HepG2 (cell line): ENCODE results near the gene DLX4. TPM values are rescaled to one million over a fixed set of nuclear protein-coding genes. Genes with fewer than 3 reads are reported as not detected.

Source experiments
- ELF3 ChIP-seq: IDR thresholded peaks from 2 replicates; pipeline ENCODE4 v1.6.1; 2016; ENCODE audit warnings: missing genetic modification reagents, missing compliant biosample characterization
- EZH2 ChIP-seq: conservative IDR thresholded peaks from 2 replicates; pipeline ENCODE4 v1.6.1; 2012; ENCODE audit warnings: mild to moderate bottlenecking, low read depth, low read length, moderate library complexity
- FOXC1 ChIP-seq: sonication (generic); formaldehyde crosslinking; IDR thresholded peaks from 2 replicates; pipeline ENCODE4 v1.8.0; 2022; ENCODE audit warnings: mild to moderate bottlenecking, missing genetic modification reagents, borderline replicate concordance
- GATAD2A ChIP-seq: IDR thresholded peaks from 2 replicates; pipeline ENCODE4 v1.6.1; 2016
- HNRNPLL ChIP-seq: fragments of 200-400 bp; formaldehyde crosslinking; IDR thresholded peaks from 2 replicates; pipeline ENCODE4 v1.6.1; 2017; ENCODE audit warnings: mild to moderate bottlenecking, low read depth, low read length; ENCODE audit not compliant: poor library complexity, severe bottlenecking
- MIER2 ChIP-seq: IDR thresholded peaks from 2 replicates; pipeline ENCODE4 v1.6.1; 2016; ENCODE audit warnings: missing biosample characterization, missing genetic modification reagents
- PLRG1 ChIP-seq: fragments of 450-650 bp; conservative IDR thresholded peaks from 2 replicates; pipeline ENCODE4 v1.6.1; 2016
- RFXAP ChIP-seq: sonication (generic); formaldehyde crosslinking; IDR thresholded peaks from 2 replicates; pipeline ENCODE4 v1.4.0; 2020; ENCODE audit warnings: missing genetic modification reagents, borderline replicate concordance
- SP2 ChIP-seq: sonication (generic); formaldehyde crosslinking; IDR thresholded peaks from 2 replicates; pipeline ENCODE4 v1.5.1; 2020; ENCODE audit warnings: mild to moderate bottlenecking, missing genetic modification reagents
- SRSF1 ChIP-seq: fragments of 200-400 bp; formaldehyde crosslinking; optimal IDR thresholded peaks from 2 replicates; pipeline ENCODE3; 2017; ENCODE audit warnings: mild to moderate bottlenecking, low read depth, low read length, moderate library complexity
- STAT5B ChIP-seq: sonication (generic); formaldehyde crosslinking; IDR thresholded peaks from 2 replicates; pipeline ENCODE4 v1.4.0; 2020; ENCODE audit warnings: missing genetic modification reagents
- TAF15 ChIP-seq: fragments of 200-400 bp; formaldehyde crosslinking; IDR thresholded peaks from one replicate; pipeline ENCODE4 v1.6.1; 2018; ENCODE audit warnings: mild to moderate bottlenecking, low read depth, low read length; ENCODE audit not compliant: poor library complexity, severe bottlenecking
- YEATS4 ChIP-seq: sonication (generic); formaldehyde crosslinking; IDR thresholded peaks from 2 replicates; pipeline ENCODE4 v1.4.0; 2020; ENCODE audit warnings: missing genetic modification reagents, borderline replicate concordance
- ZKSCAN1 ChIP-seq: fragments of 150-350 bp; IDR thresholded peaks from 2 replicates; pipeline ENCODE4 v1.6.1; 2014; ENCODE audit warnings: low read length
- ZNF251 ChIP-seq: sonication (generic); formaldehyde crosslinking; IDR thresholded peaks from 2 replicates; pipeline ENCODE4 v1.9.0; 2021; ENCODE audit warnings: mild to moderate bottlenecking, missing genetic modification reagents
- ZNF607 ChIP-seq: sonication (generic); formaldehyde crosslinking; IDR thresholded peaks from 2 replicates; pipeline ENCODE4 v1.5.1; 2020; ENCODE audit warnings: missing genetic modification reagents, mild to moderate bottlenecking, borderline replicate concordance
- ZNF776 ChIP-seq: sonication (generic); formaldehyde crosslinking; IDR thresholded peaks from 2 replicates; pipeline ENCODE4 v1.4.0; 2020; ENCODE audit warnings: mild to moderate bottlenecking, missing genetic modification reagents
- ZNF777 ChIP-seq: sonication (generic); formaldehyde crosslinking; IDR thresholded peaks from 2 replicates; pipeline ENCODE4 v1.4.0; 2020; ENCODE audit warnings: missing genetic modification reagents
- ZNF790 ChIP-seq: sonication (generic); formaldehyde crosslinking; IDR thresholded peaks from 2 replicates; pipeline ENCODE4 v1.8.0; 2022; ENCODE audit warnings: missing genetic modification reagents, mild to moderate bottlenecking, borderline replicate concordance
- ZNF850 ChIP-seq: sonication (generic); formaldehyde crosslinking; conservative IDR thresholded peaks from 2 replicates; pipeline ENCODE4 v1.9.0; 2021; ENCODE audit warnings: mild to moderate bottlenecking, missing genetic modification reagents
- polyA plus RNA-seq, 8 experiments: library from polyadenylated mRNA; depleted of rRNA in 3 of 8; stranded (reverse) in 7 of 8; unstranded in 1 of 8; fragments of >200 nt; fragmentation: Illumina TruSeq in 4 of 8; extraction: Trizol in 4 of 8; gene quantifications; 2 replicates each; pipeline versions ENCODE4 v1.2.1 to v1.2.3, GENCODE V29; 2011 to 2016; ENCODE audit warnings: low read depth in 4 of 8, missing spikeins in 1 of 8, mixed read lengths in 1 of 8; ENCODE audit not compliant: insufficient read depth in 1 of 8
- total RNA-seq, 5 experiments: library from RNA; depleted of rRNA; stranded (reverse); fragments of >200 nt; fragmentation: Illumina TruSeq; extraction: Trizol; gene quantifications; 2 replicates each; pipeline ENCODE4 v1.2.3, GENCODE V29; 2016; ENCODE audit warnings: low read depth in 1 of 5
- TF ChIP-seq, protein P1 (sequence below): sonication (generic); formaldehyde crosslinking; IDR thresholded peaks from 2 replicates; pipeline ENCODE4 v1.4.0; 2020; ENCODE audit warnings: mild to moderate bottlenecking, missing genetic modification reagents
- TF ChIP-seq, protein P2 (sequence below): sonication (generic); formaldehyde crosslinking; IDR thresholded peaks from 2 replicates; pipeline ENCODE4 v1.4.0; 2020; ENCODE audit warnings: missing genetic modification reagents
- TF ChIP-seq, protein P3 (sequence below): sonication (generic); formaldehyde crosslinking; IDR thresholded peaks from 2 replicates; pipeline ENCODE4 v1.4.0; 2020; ENCODE audit warnings: mild to moderate bottlenecking, missing genetic modification reagents

DLX4 gene
- total and polyA plus RNA-seq, 2 of the 13 experiments (the other 11 are each of a cell fraction or from before 2014, with no cell fraction given), result 0.55 to 2.3 TPM

DNA sequence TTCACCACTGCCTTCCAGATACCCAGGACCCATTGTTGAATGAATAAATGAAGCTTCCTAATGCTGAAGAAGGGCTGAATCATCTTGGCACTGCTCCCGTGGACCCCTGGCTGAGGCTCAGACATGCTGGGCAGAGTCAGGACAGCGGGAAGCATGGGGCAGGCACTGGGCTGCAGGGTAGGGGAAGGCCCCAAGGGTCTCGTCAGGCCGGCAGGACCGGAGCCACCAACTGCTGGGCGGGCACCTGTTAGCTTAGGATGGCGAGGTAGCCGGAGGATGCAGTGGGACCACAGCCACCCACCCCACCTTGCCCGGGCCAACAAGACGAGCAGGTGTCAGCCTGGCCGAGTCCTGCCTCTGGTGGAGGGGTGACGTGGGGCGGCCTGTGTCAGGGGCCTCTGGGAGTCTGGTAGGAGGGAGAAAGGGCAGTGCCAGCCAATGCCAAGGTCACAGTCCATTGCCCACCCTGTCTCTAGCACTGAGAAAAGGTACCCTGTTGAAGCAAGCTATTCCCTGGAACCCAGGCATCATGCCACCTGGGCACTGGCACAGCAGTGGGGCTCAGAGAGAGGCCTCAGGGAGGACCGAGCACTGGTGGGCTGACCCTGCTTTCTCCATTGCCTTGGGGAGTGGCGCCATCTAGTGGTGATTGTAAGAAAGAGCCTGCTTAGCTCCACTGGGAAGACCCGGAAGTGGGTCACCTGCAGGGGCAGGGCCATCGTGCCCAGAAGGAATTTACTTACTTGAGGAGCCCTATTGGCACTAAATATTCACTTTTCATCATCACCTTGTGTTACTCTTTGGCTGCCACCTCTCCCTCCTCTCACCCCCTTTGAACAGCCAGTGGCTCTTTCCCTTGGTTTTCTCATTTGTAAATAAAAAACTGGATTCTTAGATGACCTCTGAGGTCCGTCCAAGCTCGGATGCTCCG, 29.0 kb downstream of the DLX4 start (continued):
- TF ChIP-seq, protein P1, sequence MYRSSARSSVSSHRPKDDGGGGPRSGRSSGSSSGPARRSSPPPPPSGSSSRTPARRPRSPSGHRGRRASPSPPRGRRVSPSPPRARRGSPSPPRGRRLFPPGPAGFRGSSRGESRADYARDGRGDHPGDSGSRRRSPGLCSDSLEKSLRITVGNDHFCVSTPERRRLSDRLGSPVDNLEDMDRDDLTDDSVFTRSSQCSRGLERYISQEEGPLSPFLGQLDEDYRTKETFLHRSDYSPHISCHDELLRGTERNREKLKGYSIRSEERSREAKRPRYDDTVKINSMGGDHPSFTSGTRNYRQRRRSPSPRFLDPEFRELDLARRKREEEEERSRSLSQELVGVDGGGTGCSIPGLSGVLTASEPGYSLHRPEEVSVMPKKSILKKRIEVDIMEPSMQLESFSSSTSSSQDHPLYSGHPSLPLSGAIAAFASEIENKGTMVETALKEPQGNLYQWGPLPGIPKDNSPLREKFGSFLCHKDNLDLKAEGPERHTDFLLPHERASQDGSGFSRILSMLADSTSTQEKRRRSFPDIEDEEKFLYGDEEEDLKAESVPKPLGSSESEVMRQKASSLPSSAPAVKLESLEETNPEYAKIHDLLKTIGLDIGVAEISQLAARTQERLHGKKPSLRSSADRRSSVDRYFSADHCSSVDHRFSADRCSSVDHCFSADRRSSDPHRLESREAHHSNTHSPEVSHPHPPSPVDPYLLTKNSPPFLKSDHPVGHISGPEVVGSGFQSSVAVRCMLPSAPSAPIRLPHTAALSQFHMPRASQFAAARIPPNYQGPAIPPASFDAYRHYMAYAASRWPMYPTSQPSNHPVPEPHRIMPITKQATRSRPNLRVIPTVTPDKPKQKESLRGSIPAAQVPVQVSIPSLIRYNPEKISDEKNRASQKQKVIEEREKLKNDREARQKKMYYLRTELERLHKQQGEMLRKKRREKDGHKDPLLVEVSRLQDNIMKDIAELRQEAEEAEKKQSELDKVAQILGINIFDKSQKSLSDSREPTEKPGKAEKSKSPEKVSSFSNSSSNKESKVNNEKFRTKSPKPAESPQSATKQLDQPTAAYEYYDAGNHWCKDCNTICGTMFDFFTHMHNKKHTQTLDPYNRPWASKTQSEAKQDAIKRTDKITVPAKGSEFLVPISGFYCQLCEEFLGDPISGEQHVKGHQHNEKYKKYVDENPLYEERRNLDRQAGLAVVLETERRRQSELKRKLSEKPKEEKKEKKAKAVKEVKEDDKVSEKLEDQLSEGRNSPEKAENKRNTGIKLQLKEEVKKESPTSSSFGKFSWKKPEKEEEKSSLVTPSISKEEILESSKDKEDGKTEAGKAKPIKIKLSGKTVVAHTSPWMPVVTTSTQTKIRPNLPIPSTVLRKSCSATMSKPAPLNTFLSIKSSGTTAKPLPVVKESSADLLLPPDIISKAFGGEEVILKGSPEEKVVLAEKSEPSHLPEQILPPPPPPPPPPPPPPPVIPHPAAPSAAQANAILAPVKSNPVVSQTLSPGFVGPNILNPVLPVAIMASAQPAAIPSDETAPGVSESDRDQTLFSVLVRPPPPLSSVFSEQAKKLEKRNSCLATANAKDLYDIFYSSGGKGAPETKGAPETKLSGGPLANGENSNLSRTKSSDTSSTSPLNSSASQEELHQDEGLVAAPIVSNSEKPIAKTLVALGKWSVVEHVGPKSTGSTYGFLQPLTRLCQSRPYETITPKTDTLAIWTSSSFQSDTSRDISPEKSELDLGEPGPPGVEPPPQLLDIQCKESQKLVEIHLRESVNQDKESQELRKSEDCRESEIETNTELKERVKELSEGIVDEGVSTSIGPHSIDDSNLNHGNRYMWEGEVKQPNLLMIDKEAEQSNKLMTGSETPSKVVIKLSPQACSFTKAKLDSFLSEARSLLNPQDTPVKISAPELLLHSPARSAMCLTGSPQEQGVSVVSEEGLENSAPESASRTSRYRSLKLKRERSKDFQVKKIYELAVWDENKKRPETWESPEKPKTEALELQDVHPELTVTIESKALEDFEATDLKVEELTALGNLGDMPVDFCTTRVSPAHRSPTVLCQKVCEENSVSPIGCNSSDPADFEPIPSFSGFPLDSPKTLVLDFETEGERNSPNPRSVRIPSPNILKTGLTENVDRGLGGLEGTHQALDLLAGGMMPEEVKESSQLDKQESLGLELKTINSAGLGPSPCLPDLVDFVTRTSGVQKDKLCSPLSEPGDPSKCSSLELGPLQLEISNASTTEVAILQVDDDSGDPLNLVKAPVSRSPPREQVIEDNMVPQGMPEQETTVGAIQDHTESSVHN (CRISPR knock-in tag), result no peak
- TF ChIP-seq SP2 (CRISPR knock-in tag), result no peak
- peak; percentile 67 for TF ChIP-seq GATAD2A (CRISPR knock-in tag)
- no peak for TF ChIP-seq RFXAP
- no peak for TF ChIP-seq PLRG1
- TF ChIP-seq, protein P2, sequence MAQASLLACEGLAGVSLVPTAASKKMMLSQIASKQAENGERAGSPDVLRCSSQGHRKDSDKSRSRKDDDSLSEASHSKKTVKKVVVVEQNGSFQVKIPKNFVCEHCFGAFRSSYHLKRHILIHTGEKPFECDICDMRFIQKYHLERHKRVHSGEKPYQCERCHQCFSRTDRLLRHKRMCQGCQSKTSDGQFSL (CRISPR knock-in tag), result peak; percentile 28; the same call in 1 of the 2 replicates
- no peak for TF ChIP-seq EZH2
- no peak for TF ChIP-seq MIER2 (CRISPR knock-in tag)
- no peak for TF ChIP-seq ZNF790 (CRISPR knock-in tag)
- TF ChIP-seq, protein P3, sequence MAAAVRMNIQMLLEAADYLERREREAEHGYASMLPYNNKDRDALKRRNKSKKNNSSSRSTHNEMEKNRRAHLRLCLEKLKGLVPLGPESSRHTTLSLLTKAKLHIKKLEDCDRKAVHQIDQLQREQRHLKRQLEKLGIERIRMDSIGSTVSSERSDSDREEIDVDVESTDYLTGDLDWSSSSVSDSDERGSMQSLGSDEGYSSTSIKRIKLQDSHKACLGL (CRISPR knock-in tag), result no peak
- TF ChIP-seq ZNF850 (CRISPR knock-in tag), result no peak
- TF ChIP-seq ZNF776 (CRISPR knock-in tag), result no peak
- peak; percentile 97 for TF ChIP-seq ELF3 (CRISPR knock-in tag)
- no peak for TF ChIP-seq TAF15
- TF ChIP-seq FOXC1 (CRISPR knock-in tag), result no peak
- no peak for TF ChIP-seq ZNF251 (CRISPR knock-in tag)
- no peak for TF ChIP-seq YEATS4 (CRISPR knock-in tag)
- TF ChIP-seq SRSF1, result no peak
- no peak for TF ChIP-seq ZKSCAN1
- no peak for TF ChIP-seq ZNF777 (CRISPR knock-in tag)
- TF ChIP-seq ZNF607 (CRISPR knock-in tag), result no peak
- no peak for TF ChIP-seq HNRNPLL
- TF ChIP-seq STAT5B (CRISPR knock-in tag), result no peak
